Activated naive CD4-positive, alpha-beta T cell treated with anti-CD3 and anti-CD28 coated beads, Interleukin-2, amount 10 ng/mL, durations not matched to agents 5 hours and 36 hours (primary cell): ENCODE measurements around the gene ZNF112. TPM values are rescaled to one million over a fixed set of nuclear protein-coding genes. Genes with fewer than 3 reads are reported as not detected.

Source experiments
- total RNA-seq, 2 experiments: library from RNA; stranded (reverse); gene quantifications; one replicate each; pipeline ENCODE4 v1.2.3, GENCODE V29; 2021

Gene ZNF112
- not detected for total RNA-seq

DNA sequence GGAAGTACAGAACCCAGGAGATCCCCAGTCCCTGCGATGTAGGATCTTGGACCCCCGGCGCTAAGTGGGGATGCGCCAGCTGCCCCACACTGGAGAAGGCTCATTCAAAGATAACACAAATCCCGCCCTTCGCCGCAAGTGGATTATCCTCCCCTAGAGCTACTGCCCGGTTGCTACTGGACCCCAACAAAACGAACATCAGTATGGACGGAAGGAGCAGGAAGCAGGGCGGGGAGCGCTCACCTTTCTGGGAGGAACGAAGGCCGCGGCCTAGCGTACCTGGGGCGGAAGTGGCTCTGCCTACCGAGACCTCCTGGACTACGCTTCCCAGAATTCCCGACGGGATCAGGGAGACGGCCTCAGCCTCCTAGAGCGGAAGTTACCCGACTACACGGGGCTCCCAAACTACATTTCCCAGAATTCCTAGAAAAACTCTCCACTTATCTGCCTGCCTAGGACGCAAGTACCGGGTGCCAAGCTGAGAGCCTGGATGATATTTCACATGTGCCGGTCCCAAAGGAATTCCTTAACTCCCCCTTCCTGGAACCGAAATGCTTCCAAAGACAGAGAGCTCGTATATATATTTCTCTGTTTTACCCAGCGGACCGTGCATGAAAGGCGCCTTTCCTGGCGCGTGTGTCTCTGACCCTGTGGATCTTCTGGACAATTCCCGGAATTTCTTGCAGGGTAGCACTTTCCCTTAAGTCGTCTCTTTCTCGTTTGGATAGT is at the start of gene ZNF112:
TSS of gene ZNF112 (minus strand) at position 298 of the 729 bp plus-strand sequence. CDS start 16,141 bp downstream, outside the sequence.

DNA sequence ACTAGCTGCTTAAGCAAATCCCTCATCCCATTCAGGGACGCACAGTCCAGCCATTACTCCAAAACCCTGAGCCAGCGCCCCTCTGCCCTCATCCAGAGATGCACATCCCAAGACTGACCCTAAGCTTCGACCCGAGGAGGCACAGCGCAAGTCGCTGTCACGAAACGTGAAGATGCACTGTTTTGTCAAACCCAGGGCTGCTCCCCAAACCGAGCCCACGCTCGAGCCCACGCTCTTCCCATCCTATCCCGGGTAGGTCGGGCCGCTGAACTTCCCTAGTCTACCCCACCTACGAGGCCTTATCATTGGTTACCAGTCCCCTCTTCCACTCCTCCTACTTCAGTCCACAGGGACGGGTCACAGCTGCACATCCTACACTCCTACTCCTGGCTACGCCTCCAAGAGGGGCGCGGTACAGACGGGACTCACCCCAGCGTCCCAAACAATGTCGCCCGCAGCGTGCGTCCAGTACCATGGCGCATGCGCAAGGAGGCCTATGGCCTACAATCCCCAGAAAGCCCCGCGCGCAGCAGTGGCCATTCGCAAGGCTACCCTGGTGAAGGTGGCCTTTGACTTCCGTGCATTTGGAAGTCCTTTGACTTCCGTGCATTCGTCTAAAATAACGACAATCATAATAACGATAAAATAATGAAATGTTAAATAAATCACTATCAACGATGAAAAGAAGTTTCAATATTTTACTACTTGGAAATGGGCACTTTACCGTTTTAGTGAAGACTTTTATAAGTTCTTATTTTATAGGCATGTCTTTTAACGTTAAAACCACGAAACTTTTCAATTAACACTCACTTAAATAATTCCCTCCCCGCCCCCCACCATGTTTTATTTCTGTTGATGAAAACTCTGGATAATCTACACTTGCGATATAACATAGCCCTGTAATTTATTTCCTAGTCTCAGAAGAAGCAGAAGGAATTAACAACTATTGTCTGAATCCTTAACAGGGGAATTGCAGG is 44.9 kb upstream of the ZNF112 start, which contains the start of gene ZNF285:
TSS of gene ZNF285 (minus strand) at position 470 of the 977 bp plus-strand sequence. CDS start 4,395 bp downstream, outside the sequence.

DNA sequence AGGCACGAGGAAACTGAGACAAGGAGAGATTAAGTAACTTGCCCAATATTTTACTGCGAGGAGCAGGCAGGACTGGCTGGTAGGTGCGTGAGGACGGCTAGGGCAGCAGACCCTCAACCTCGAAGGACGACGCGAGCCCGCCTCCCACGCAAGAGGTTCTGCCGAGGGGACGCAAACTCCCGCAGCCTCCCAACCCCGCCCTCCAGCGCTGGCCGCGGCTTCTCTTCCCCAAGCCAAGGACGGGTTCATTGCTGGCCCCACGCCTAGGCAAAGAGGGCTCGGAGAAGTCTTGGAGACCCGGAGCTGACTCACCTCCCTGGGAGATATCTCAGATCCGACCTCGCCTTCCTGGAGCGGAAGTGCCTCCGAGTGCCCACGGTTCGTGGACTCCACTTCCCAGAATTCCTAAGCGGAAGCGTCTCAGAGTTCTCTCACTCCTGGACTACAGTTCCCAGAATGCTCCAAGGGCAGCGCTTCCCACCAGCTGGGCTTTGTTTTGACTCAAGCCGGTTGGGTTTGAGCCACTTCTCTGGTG is 51.8 kb downstream of the ZNF112 start, which contains the start of gene ZNF235:
TSS of gene ZNF235 (minus strand) at position 367 of the 535 bp plus-strand sequence. CDS start 1,621 bp downstream, outside the sequence.

Other genes with a start within 250 kb of the ZNF112 start
- 1 to 10 TPM; 5.1 to 5.8 TPM for gene ZNF225, start 243.3 kb downstream of the ZNF112 start, total RNA-seq
- gene ZNF234, start 215.1 kb downstream of the ZNF112 start, total RNA-seq, result 10 to 100 TPM; 12.7 to 13.4 TPM
- 10 to 100 TPM; 19.2 to 20.2 TPM for gene ZNF226, start 191.6 kb downstream of the ZNF112 start, total RNA-seq
- gene ZNF227, start 144.1 kb downstream of the ZNF112 start, total RNA-seq, result 10 to 100 TPM; 30.7 TPM
- under 1 TPM; 0.17 to 0.40 TPM for gene ZNF233, start 96.8 kb downstream of the ZNF112 start, total RNA-seq
- 1 to 10 TPM; 7.5 to 8.1 TPM for gene ZNF235, start 51.7 kb downstream of the ZNF112 start, total RNA-seq
- gene ZNF285, start 44.9 kb upstream of the ZNF112 start, total RNA-seq, result 1 to 10 TPM; 1.2 to 1.9 TPM
- under 1 TPM; 0.66 to 0.67 TPM for gene ZNF229, start 91.8 kb upstream of the ZNF112 start, total RNA-seq
- 10 to 100 TPM; 10.7 to 12.9 TPM for gene ZNF180, start 143.8 kb upstream of the ZNF112 start, total RNA-seq
- not detected for gene CEACAM20, start 173.0 kb upstream of the ZNF112 start, total RNA-seq